ENCODE data around the gene SYT2. TPM values are rescaled to one million over a fixed set of nuclear protein-coding genes. Genes with fewer than 3 reads are reported as not detected.
"Not testable (repeated sequence)": the region's sequence is repeated elsewhere in the genome, so short reads cannot be mapped to it uniquely, and the experiment has no call there.

Gene SYT2
- total RNA-seq, 1 donor from 2014 or later, result 0.21 TPM

GRCh38 chr1:202642619-202643291 is 67.5 kb downstream of the SYT2 start:
- DNase-seq, result no peak

GRCh38 chr1:202642212-202642611 is 68.0 kb downstream of the SYT2 start:
- DNase-seq, result no peak

GRCh38 chr1:202639500-202639899 is 70.8 kb downstream of the SYT2 start:
- no peak for DNase-seq

- DNase-seq, result not testable (repeated sequence)
Measured at GRCh38 chr1:202638701-202639305, 71.5 kb downstream of the SYT2 start.

- peak; percentile 30 for DNase-seq
Measured at GRCh38 chr1:202638019-202638700, 72.1 kb downstream of the SYT2 start.

- not testable (repeated sequence) for DNase-seq
Measured at GRCh38 chr1:202637321-202638018, 72.8 kb downstream of the SYT2 start.

GRCh38 chr1:202636171-202636570 is 74.1 kb downstream of the SYT2 start:
- DNase-seq, result not testable (repeated sequence)

GRCh38 chr1:202632241-202632640 is 78.0 kb downstream of the SYT2 start:
- no peak for DNase-seq

- no peak for DNase-seq
Measured at GRCh38 chr1:202631076-202631923, 79.0 kb downstream of the SYT2 start.

- DNase-seq, result no peak
Measured at GRCh38 chr1:202630541-202630940, 79.7 kb downstream of the SYT2 start.

- not testable (repeated sequence) for DNase-seq
Measured at GRCh38 chr1:202630096-202630495, 80.2 kb downstream of the SYT2 start.

GRCh38 chr1:202629257-202629811 is 80.9 kb downstream of the SYT2 start:
- not testable (repeated sequence) for DNase-seq

GRCh38 chr1:202628646-202629215 is 81.5 kb downstream of the SYT2 start:
- DNase-seq, result no peak

GRCh38 chr1:202627841-202628565 is 82.3 kb downstream of the SYT2 start:
- DNase-seq, result no peak

GRCh38 chr1:202627036-202627435 is 83.2 kb downstream of the SYT2 start:
- DNase-seq, result not testable (repeated sequence)

GRCh38 chr1:202625416-202626360 is 84.6 kb downstream of the SYT2 start:
- peak; percentile 78 for DNase-seq

GRCh38 chr1:202624781-202625108 is 85.5 kb downstream of the SYT2 start:
- no peak for DNase-seq

- no peak for DNase-seq
Measured at GRCh38 chr1:202624088-202624780, 86.0 kb downstream of the SYT2 start.

- not testable (repeated sequence) for DNase-seq
Measured at GRCh38 chr1:202623476-202623875, 86.8 kb downstream of the SYT2 start.

All from tongue (tissue), 2 donors.